Fibroblast of villous mesenchyme (primary cell): Measurements from ENCODE around the gene RIOX2. TPM values are rescaled to one million over a fixed set of nuclear protein-coding genes. Genes with fewer than 3 reads are reported as not detected.
A peak's percentile ranks its signal among the peaks of the same experiment; 100 is the strongest.

Experiments used
- DNase-seq: peaks from one replicate; pipeline ENCODE4 v3.0.0-alpha.2; 2010; ENCODE audit warnings: low read depth
- H3K4me3 ChIP-seq: 2 replicates; pipeline ENCODE4 v1.5.1; 2011; ENCODE audit warnings: low read depth, mild to moderate bottlenecking, low read length
- total RNA-seq: library from RNA; depleted of rRNA; stranded (reverse); fragments of >200 nt; gene quantifications from 2 replicates; pipeline ENCODE4 v1.2.3, GENCODE V29; 2012
- TF ChIP-seq, protein P1 (sequence below): IDR thresholded peaks from 2 replicates; pipeline ENCODE4 v1.5.1; 2012; ENCODE audit warnings: low read depth, mild to moderate bottlenecking, low read length; ENCODE audit not compliant: insufficient read depth

Gene RIOX2
- total RNA-seq, 1 donor: 34.1 TPM

DNA sequence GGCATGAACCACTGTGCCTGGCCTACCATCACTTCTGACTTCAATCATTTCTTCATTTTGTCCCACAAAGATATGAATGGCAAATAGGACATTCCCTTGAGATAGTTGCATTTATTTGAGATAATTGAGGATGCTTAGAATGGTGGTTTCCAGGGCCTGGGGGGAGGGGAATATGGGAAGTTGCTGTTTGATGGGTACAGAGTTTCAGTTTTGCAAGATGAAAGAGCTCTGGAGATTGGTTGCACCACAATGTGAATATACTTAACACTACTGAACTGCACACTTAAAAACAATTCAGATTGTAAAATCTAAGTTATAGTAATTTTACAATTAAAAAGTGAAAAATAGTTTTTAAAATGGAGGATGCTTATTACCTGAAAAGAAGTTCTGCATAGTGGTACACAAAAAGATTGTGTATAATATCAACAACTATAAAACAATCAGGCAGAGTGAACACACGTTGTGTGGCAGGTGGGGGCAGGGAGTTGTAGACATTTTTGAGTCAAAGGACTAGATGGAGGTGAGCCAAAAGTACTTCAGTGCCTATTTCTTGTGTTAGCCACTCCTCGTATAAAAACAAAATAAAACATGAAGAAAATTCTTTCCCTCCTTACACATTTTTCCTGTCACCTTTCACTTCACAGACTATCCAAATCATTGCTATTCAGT is 18.5 kb upstream of the RIOX2 start:
- TF ChIP-seq, protein P1, sequence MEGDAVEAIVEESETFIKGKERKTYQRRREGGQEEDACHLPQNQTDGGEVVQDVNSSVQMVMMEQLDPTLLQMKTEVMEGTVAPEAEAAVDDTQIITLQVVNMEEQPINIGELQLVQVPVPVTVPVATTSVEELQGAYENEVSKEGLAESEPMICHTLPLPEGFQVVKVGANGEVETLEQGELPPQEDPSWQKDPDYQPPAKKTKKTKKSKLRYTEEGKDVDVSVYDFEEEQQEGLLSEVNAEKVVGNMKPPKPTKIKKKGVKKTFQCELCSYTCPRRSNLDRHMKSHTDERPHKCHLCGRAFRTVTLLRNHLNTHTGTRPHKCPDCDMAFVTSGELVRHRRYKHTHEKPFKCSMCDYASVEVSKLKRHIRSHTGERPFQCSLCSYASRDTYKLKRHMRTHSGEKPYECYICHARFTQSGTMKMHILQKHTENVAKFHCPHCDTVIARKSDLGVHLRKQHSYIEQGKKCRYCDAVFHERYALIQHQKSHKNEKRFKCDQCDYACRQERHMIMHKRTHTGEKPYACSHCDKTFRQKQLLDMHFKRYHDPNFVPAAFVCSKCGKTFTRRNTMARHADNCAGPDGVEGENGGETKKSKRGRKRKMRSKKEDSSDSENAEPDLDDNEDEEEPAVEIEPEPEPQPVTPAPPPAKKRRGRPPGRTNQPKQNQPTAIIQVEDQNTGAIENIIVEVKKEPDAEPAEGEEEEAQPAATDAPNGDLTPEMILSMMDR: no peak
- no peak overlapping the region for H3K4me3 ChIP-seq
- DNase-seq: no peak

DNA sequence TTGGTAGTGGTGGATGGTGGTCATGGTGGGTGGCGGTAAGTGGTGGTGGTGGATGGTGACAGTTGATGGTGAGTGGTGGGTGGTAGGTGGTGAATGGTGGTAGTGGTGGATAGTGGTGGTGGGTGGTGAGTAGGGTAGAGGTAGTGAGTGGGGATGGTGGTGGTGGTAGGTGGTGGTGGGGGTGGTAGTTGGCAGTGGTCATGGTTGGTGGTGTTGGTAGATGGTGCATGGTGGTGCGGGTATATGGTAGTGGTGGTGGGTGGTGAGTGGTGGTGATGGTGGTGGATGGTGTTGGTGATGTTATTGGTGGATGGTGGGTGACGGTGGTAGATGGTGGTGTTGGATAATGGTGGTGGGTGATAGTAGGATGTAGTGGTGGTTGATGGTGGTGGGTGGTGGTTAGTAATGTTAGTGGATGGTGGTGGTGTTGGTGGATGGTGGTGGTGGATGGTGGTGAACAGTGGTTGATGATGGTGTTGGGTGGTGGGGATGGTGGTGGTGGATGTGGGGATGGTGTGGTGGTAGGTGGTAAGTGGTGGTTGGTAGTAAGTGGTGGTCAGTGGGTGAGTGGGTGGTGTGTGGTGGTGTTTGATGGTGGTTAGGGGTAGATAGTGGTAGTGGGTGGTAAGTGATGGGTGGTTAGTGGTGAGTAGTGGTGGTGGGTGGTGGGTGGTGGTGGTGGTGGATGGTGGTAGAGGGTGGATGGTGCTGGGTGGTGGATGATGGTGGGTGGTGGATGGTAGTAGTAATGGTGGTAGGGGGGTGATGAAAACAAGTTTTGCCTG is 16.7 kb upstream of the RIOX2 start:
- no peak for DNase-seq
- no peak overlapping the region for H3K4me3 ChIP-seq
- TF ChIP-seq, protein P1: no peak

DNA sequence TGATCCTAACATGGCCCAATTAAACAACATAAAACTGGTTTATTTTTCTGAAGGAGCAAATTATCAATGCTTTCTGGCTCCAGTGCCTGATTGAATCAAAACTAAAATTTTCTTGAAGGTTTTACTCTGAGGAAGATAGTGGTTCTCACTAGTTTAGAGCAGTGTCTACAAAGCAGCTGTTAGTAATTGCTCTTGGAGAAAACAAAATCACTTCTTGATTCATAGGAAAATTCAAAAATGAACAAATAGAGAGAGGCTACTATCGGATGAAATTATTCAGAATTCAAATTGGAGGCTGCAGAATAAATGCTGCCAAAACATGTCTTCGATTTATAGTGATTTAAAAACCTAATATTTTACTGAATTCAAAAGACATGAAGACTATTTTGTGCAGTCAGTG is 15.1 kb upstream of the RIOX2 start:
- TF ChIP-seq, protein P1: no peak
- DNase-seq: no peak
- H3K4me3 ChIP-seq: no peak overlapping the region

DNA sequence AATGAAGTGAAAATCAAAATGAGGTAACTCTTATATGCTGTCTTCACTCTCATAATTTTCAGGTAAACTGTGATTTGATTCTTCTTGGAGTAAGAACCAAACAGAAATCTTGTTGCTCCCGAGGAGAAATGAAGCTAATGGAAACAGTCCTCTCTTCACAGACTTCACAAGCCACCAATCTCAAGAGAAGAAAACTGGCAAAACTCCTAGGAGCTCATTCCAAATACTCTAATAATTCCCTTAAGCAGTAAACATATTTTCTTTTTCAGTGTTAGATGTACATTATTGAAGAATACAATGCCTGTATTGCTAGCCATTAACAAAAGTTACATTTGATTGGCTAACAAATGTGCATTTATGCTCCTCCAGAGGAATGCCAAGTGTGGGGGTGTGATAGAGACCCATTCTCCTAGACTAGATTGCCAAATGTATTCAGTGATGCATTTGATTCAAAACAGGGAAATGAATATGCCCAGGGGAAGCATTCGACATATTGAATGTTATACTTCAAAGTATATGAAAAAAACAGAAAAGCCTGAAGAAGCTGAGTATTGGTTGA is 11.8 kb upstream of the RIOX2 start:
- TF ChIP-seq, protein P1: no peak
- H3K4me3 ChIP-seq: no peak overlapping the region
- DNase-seq: no peak

DNA sequence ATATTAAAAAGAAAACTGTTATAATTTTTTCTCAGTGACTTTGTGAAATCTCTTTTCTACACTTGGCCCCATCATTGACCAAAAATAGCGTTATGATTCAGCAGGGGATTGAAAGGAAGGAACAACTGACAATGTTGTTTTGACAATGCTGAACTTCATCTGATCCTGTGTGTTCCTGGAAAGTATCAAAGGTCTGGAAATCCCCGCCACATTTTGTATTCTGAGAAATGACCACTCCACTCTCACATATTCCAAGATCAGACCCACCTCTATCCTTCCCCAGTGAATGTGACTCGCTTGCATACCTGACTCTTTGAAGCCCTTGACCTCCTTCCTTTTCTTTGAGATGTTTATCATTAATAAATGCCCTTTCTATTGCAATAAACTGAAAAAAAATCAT is 9.7 kb upstream of the RIOX2 start:
- TF ChIP-seq, protein P1: no peak
- no peak overlapping the region for H3K4me3 ChIP-seq
- peak; percentile 31 for DNase-seq

DNA sequence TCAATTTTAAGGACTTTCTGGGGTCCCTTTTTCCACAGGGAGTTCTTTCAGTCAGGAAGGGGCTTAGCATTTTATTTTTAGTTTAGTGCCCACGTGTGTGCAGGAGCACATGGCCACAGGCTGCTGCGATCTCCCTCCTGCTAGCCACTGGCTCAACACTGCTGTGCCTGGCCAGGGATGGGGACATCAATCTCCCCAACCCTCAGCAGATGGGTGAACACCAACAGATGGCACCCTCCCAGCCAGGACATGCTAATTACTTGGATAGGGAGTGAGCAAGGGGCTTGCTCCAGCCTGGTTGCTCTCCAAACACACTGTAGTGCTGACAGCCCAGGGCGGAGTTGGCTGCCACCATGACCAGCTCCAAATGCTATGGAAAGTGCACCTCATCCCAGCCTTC is 7.4 kb upstream of the RIOX2 start:
- no peak overlapping the region for H3K4me3 ChIP-seq
- DNase-seq: no peak
- TF ChIP-seq, protein P1: no peak
